Muscle of arm (tissue), 14 donors: Measurements from ENCODE around the gene TGFBR2. TPM values are rescaled to one million over a fixed set of nuclear protein-coding genes. Genes with fewer than 3 reads are reported as not detected.

Source experiments
- DNase-seq: peaks from one replicate; pipeline ENCODE4 v3.0.0-alpha.2; 2013
- long read RNA-seq, 11 donors: transcript quantifications; one replicate each; lab custom pipeline, GENCODE V29; 2026
- polyA plus RNA-seq, 12 donors: library from polyadenylated mRNA; unstranded; fragments of 120-200 nt; gene quantifications; one replicate each; pipeline ENCODE4 v1.2.1, GENCODE V29; 2013; ENCODE audit not compliant: insufficient read length in 12 of 12

Gene TGFBR2
- polyA plus RNA-seq = 100 to 1,000 TPM in 2 of 12 donors, 10 to 100 TPM in 10; 55.8 to 139 (median 66.5) TPM
- long read RNA-seq, donor 1, full-length matches to known transcripts = 9 of 9 reads
- long read RNA-seq, donor 1, partial matches to known transcripts = 0 of 9 reads
- long read RNA-seq, donor 1, other reads (novel, unspliced or antisense) = 0 of 9 reads
- long read RNA-seq, donor 2, full-length matches to known transcripts = 29 of 58 reads
- long read RNA-seq, donor 2, partial matches to known transcripts = 17 of 58 reads
- long read RNA-seq, donor 2, other reads (novel, unspliced or antisense) = 12 of 58 reads
- long read RNA-seq, donor 3, full-length matches to known transcripts = 2 of 2 reads
- long read RNA-seq, donor 3, partial matches to known transcripts = 0 of 2 reads
- long read RNA-seq, donor 3, other reads (novel, unspliced or antisense) = 0 of 2 reads
- long read RNA-seq, donor 4, full-length matches to known transcripts = 7 of 7 reads
- long read RNA-seq, donor 4, partial matches to known transcripts = 0 of 7 reads
- long read RNA-seq, donor 4, other reads (novel, unspliced or antisense) = 0 of 7 reads
- long read RNA-seq, donor 5, full-length matches to known transcripts = 23 of 23 reads
- long read RNA-seq, donor 5, partial matches to known transcripts = 0 of 23 reads
- long read RNA-seq, donor 5, other reads (novel, unspliced or antisense) = 0 of 23 reads
- long read RNA-seq, donor 6, full-length matches to known transcripts = 11 of 11 reads
- long read RNA-seq, donor 6, partial matches to known transcripts = 0 of 11 reads
- long read RNA-seq, donor 6, other reads (novel, unspliced or antisense) = 0 of 11 reads
- long read RNA-seq, donor 7, full-length matches to known transcripts = 8 of 8 reads
- long read RNA-seq, donor 7, partial matches to known transcripts = 0 of 8 reads
- long read RNA-seq, donor 7, other reads (novel, unspliced or antisense) = 0 of 8 reads
- long read RNA-seq, donor 8, full-length matches to known transcripts = 24 of 40 reads
- long read RNA-seq, donor 8, partial matches to known transcripts = 16 of 40 reads
- long read RNA-seq, donor 8, other reads (novel, unspliced or antisense) = 0 of 40 reads
- long read RNA-seq, donor 9, full-length matches to known transcripts = 9 of 24 reads
- long read RNA-seq, donor 9, partial matches to known transcripts = 15 of 24 reads
- long read RNA-seq, donor 9, other reads (novel, unspliced or antisense) = 0 of 24 reads
- long read RNA-seq, donor 10, full-length matches to known transcripts = 17 of 22 reads
- long read RNA-seq, donor 10, partial matches to known transcripts = 5 of 22 reads
- long read RNA-seq, donor 10, other reads (novel, unspliced or antisense) = 0 of 22 reads
- long read RNA-seq, donor 11, full-length matches to known transcripts = 23 of 23 reads
- long read RNA-seq, donor 11, partial matches to known transcripts = 0 of 23 reads
- long read RNA-seq, donor 11, other reads (novel, unspliced or antisense) = 0 of 23 reads

GRCh38 chr3:30606301-30607031 lies at the start of gene TGFBR2:
TGFBR2 (plus strand) TSS chr3:30606601; CDS start chr3:30606884, 283 bp downstream.
- DNase-seq = peak; percentile 92

DNA sequence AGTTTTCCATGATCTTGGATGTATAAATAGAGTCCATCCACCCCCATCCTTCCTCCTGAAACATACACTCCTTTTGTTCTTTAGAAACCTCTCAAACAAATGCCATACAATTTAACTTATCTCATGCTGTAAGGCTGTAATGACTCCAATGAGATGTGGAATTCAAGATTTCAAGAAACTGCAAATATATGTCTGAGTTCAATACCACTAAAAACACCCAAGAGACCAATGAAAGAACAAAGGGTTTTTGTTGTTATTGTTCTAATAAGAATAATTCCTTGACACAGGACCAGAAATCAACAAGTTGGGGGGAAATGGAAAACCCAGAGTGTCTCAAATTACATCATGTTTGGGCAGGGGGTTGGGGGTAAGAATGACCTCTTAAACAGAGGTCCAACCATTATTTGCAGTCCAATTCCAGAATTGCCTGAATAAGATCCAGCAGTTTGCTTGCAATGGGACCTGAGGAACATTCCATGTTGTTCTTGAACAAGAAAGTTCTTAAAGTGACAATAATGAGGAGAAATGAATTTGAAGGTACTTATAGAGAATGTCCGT lies 48.6 kb upstream of the TGFBR2 start:
- DNase-seq = no peak

GRCh38 chr3:30563956-30564355 lies 42.4 kb upstream of the TGFBR2 start:
- DNase-seq = no peak

GRCh38 chr3:30567139-30567753 lies 39.2 kb upstream of the TGFBR2 start:
- DNase-seq = no peak

DNA sequence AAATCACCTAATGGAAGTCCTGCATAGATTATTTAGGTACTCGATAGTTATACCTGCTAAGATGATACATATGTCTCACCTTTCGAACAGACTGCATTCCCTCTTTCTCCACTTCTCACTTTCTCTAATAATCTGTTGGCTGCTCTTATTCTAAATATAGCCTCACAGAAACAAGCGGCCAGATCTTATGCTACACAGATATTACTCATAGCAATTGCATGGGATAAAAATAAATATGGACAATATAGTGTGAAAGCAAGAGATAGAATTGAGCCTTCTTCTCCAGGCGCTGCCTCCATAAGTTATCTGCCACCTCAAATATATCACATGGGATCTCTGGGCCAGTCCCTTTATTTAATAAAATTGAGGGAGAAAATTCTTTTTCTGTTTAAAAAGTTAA lies 29.5 kb upstream of the TGFBR2 start:
- DNase-seq = no peak

DNA sequence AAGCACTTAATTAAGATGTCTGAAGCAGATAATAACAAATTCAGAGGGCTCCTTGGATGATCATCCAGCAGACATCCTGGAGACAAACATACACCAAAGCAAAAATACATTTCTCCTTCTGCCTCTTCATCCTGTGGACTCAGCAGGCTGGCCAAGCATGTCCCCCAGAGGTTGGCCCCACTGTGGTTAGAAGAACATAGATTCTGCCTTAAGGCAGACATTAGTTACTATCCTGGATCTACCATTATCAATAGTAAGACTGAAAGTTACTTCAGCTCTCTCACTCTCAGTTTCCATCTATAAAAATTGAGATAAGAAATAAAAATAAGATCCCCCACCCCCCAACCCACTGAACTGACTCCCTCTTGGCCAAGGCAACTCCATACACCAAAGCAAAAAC lies 28.6 kb upstream of the TGFBR2 start:
- no peak for DNase-seq

DNA sequence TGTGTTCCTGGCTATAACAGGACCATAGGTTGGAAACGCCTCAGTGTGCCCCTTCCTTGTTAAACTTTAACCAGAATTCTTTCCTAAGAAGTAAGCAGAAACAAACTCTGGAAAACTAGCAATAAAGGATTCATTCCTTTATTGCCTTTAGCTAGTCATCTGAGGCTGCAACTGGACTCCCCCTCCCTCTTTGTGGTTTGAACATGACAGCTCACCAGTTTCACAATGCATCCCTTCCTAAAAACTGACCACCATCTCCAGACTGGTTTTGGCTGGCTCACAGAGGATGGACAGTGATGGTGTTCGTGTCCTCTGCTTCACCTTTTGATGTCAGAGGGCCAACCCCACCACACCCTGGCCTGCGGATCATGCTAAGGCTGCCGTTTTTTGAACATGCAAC lies 27.9 kb upstream of the TGFBR2 start:
- no peak for DNase-seq

DNA sequence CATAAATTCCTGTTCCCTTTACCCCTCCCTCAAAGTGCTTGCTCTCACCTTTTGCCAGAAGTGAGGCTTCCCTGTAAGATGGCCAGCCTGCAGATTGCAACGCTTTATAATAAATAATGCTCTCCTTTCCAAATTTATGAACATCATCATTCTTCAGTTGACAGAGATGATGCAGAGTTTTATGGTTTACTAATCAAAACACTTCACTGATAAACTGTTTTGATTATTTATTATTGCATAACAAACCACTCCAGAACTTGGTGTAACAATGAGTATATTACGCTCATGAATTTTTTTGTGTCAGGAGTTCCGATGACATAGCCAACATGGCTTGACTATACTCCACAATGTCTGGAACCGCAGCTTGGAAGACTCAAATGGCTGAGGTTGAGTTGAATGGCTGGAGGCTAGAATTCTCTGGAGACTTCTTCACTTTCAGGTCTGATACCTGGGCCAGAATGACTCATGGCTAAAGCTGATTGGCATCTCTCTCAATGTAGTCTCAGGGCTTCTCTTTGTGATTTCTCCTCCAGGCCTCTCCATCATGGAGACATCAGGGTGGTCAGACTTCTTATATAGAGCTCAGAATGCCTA lies 27.3 kb upstream of the TGFBR2 start:
- DNase-seq = no peak

GRCh38 chr3:30581067-30581585 lies 25.3 kb upstream of the TGFBR2 start:
- no peak for DNase-seq

DNA sequence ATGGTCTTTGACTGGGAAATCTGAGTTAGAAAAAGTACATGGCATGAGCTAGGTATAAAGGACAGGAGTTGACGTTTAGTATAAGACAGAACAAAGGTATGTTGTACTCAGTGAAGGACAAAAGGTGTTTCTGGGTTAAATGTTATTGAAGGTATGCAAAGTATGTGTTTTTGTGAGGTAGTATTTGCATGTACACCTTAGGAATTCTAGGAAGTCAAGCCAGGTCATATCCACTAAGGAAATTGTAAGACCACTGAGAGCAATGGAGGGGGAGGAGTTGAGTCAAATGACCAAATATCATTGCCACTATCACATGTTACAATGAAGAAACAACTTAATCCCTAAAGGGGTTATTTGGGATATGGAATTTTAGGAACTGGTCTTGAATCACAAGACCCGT lies 24.4 kb upstream of the TGFBR2 start:
- DNase-seq = no peak

DNA sequence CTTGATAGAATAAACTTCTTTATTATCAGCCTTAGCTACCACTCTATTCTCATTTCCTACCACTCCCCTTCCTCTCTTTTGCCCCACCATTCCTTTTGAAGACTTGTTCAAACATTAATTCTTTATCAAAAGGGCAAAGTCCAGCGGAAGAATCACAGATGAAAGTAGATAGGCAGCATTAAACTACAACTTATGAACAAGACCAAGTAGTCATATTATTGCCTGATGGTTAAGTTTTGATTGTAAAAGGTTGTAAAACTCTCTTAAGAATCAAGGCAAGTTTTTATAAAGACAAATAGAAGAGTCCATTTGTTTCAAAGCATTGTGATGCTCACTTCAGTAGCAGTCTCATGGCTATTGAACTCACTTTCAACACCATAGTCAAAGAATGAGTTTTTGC lies 22.4 kb upstream of the TGFBR2 start:
- DNase-seq = no peak

GRCh38 chr3:30585654-30586053 lies 20.7 kb upstream of the TGFBR2 start:
- no peak for DNase-seq

DNA sequence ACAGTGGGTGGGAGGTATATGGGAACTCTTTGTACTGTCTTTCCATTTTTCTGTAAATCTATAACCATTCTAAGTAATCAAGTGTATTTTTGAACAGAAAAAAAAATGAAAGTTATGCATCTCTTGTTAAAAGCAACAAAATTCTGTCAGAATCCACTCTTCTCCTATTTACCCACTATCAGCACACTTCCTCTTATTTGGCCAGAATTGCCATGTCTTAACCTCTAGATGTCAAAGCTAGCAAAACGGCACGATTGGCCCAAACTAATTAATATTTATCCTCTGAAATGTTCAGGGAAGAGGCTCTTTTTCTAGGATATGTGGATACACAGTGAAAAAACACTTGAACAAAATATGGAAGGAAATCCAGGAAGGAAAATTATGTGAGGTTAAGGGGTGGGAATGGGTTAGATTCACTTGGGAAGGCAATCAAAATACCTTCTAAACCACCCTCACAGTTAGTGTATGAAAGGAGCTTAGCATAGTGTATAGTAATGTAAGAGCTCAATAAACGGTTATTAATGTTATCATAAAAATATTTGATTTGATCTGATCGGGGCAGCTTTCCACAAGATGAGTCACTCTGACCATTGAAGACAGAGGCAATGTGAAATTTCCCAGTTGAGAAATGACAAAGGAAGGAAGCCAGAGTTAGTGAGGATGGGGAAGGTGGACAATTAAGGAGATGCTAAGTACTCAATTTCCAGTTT lies 20.1 kb upstream of the TGFBR2 start:
- no peak for DNase-seq

GRCh38 chr3:30586806-30587486 lies 19.5 kb upstream of the TGFBR2 start:
- no peak for DNase-seq

GRCh38 chr3:30587904-30588303 lies 18.5 kb upstream of the TGFBR2 start:
- DNase-seq = no peak

DNA sequence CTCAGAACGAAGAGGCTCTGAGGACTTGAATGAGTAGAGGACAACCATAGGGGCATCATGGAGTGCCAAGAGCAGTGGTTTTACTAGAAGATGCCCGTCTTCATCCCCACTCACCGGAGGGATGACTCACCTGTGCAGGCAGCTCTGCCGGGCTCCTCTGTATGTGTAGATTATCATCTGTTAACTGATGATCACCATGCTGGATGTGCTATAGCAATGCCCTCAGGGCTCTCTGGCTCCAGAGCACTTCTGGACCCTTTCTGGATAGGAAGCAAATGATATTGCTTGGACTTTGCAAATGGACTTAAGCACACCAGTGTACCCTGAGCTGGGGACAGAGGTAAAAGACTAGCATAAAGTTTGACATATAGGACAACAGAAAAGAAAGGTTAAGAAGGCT lies 10.2 kb upstream of the TGFBR2 start:
- DNase-seq = no peak

- no peak for DNase-seq
Measured at GRCh38 chr3:30597131-30597768, 9.2 kb upstream of the TGFBR2 start.

DNA sequence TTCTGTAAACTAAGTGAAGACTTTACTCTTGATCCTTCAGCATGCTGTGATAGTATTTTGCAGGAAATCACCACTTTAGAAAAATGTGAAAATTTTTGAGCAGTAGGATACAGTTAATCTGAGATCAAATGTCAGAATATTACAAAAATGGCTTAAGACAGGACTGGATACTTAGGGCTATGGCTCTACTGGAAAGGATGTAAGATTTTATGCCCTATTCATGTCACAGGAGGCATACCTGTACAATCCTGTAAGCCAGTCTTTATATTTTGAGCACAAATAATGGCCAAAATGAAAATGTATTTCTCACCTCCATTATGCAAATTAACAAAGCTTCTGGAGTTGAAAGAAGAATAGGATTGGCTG lies 8.6 kb upstream of the TGFBR2 start:
- no peak for DNase-seq
